GM12878 (cell line): Measurements from ENCODE around the gene CAP2.

ENCODE experiments used
- CTCF ChIP-seq, 3 experiments: IDR thresholded peaks in 2 of 3; conservative IDR thresholded peaks in 1 of 3; 2 replicates each; pipeline ENCODE4 v1.5.1; 2011; ENCODE audit warnings: low read depth in 3 of 3, low read length in 3 of 3, mild to moderate bottlenecking in 3 of 3, control low read depth in 2 of 3, moderate library complexity in 2 of 3, inconsistent platforms in 1 of 3, mixed read lengths in 1 of 3; ENCODE audit not compliant: control insufficient read depth in 2 of 3, insufficient read depth in 1 of 3; ENCODE audit errors: extremely low read depth in 1 of 3
- POLR2AphosphoS5 ChIP-seq: IDR thresholded peaks from 2 replicates; pipeline ENCODE4 v1.6.1; 2011; ENCODE audit warnings: mild to moderate bottlenecking, low read length, inconsistent platforms
- SIN3A ChIP-seq: IDR thresholded peaks from 2 replicates; pipeline ENCODE4 v1.6.1; 2012; ENCODE audit warnings: low read depth, low read length, improper control_type of control experiment
- TF ChIP-seq, protein P1 (sequence below): IDR thresholded peaks from 2 replicates; pipeline ENCODE4 v1.6.1; 2012; ENCODE audit warnings: low read length, inconsistent platforms

DNA sequence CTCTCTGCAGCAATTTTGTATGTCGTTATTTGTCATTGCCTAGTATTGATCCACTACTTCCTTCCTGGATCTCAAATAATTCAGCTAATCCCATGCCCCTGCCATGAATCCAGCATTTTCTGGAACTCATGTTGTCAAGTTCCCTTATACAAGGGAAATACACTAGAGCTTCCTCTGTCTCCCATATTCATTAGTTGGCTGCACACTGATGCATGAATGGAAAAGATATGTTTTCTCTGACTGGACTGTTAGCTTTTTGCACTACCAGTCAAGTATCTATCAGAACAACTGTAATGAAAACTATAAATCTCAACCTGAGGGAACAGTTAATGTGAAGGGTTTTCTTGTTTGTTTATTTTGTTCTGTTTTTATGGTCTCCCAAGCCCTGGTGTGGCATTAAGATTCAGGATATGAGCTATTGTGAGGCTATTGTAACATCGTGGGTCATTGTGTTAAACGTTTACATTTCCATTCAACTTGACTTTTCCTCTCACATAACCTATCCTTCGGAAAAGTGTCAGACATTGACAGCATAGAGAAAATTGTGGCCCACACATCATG, 104.2 kb downstream of the CAP2 start:
- TF ChIP-seq POLR2AphosphoS5 (no peak), CTCF (IDR thresholded peaks at IDR 0.05 in 2 of 3, conservative IDR thresholded peaks at IDR 0.05 in 1 of 3; ENCODE audit: control insufficient read depth in 2 of 3, extremely low read depth in 1 of 3, insufficient read depth in 1 of 3, low read depth in 3 of 3, low read length in 3 of 3) (no peak), SIN3A (no peak)
- TF ChIP-seq, protein P1, sequence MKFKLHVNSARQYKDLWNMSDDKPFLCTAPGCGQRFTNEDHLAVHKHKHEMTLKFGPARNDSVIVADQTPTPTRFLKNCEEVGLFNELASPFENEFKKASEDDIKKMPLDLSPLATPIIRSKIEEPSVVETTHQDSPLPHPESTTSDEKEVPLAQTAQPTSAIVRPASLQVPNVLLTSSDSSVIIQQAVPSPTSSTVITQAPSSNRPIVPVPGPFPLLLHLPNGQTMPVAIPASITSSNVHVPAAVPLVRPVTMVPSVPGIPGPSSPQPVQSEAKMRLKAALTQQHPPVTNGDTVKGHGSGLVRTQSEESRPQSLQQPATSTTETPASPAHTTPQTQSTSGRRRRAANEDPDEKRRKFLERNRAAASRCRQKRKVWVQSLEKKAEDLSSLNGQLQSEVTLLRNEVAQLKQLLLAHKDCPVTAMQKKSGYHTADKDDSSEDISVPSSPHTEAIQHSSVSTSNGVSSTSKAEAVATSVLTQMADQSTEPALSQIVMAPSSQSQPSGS = no peak
